Stimulated activated naive B cell treated with anti-CD40 and anti-IgM and Interleukin-4, amounts not matched to agents 10 μg/mL and 1 μg/mL and 100 μg/mL, for 72 hours (primary cell): ENCODE results near the gene CFAP57.

Source experiments
- ATAC-seq, 2 donors: fragments of 150-1000 bp; cut with Tn5 transposase; replicated peaks; 2 replicates each; pipeline ENCODE4 v1.10.0; 2021; ENCODE audit warnings: moderate library complexity in 1 of 2
- DNase-seq: peaks from one replicate; pipeline ENCODE4 v3.0.0; 2021
- H3K27ac Mint-ChIP-seq: one replicate; pipeline ENCODE4 v1.8.0; 2022; ENCODE audit warnings: mild to moderate bottlenecking, mixed read lengths
- H3K27me3 Mint-ChIP-seq, 2 donors: one replicate each; pipeline ENCODE4 v1.8.0; 2022; ENCODE audit warnings: mixed read lengths in 2 of 2
- H3K36me3 Mint-ChIP-seq, 2 donors: one replicate each; pipeline ENCODE4 v1.8.0; 2022; ENCODE audit warnings: mixed read lengths in 2 of 2, mild to moderate bottlenecking in 1 of 2
- H3K4me1 Mint-ChIP-seq, 2 donors: one replicate each; pipeline ENCODE4 v1.8.0; 2022; ENCODE audit warnings: mixed read lengths in 2 of 2, mild to moderate bottlenecking in 1 of 2
- H3K4me3 Mint-ChIP-seq, 2 donors: one replicate each; pipeline ENCODE4 v1.8.0; 2022; ENCODE audit warnings: mild to moderate bottlenecking in 2 of 2, mixed read lengths in 2 of 2, moderate library complexity in 1 of 2
- H3K9me3 Mint-ChIP-seq, 2 donors: one replicate each; pipeline ENCODE4 v1.8.0; 2022; ENCODE audit warnings: mixed read lengths in 2 of 2, mild to moderate bottlenecking in 1 of 2

CFAP57 gene

DNA sequence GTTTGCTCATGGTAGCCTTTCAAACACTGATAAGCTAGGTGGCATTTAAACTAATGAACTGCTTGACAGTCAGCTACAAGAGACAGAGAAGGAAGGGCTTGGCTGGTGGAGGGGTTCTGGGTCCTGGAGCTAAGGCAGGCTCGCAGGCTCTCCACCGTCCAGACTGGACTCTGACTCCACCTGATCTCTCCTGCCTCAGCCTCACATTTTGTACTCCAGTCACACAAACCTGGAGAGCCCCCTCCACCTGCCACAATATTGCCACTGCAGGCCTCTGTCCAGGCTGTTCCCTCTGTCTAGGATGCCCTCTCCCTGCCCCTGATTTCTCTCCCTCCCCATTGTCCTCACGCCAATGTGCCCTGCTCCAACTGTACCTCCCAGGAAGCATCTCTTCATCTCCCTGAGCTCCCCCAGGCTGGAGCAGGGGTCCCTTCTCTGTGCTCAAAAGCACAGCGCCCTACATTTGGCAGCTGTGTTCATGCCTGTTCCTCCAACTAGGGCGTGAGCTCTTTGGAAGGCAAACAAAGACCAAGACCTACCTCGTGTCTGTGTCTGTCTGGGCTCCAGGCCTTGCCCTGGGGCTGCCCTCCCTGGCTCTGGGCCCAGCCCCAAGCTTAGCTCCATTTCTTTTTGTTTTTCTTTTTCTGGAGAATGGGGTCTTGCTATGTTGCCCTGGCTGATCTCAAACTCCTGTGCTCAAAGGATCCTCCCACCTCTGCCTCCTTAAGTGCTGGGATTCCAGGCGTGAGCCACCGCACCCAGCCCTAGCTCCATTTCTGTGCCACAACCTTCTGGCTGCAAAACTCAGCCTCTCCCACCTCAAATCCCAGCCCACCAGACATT, 131.6 kb downstream of the CFAP57 start:
- no peak for ATAC-seq
- Mint-ChIP-seq H3K4me1 (peaks cover 0 to 5% of the 10 kb centered on the region in 2 donors), H3K27me3 (peaks cover 5 to 21% of the 10 kb centered on the region in 2 donors), H3K36me3 (no peaks in the 10 kb centered on the region), H3K27ac (peak overlapping the region; percentile 9), H3K4me3 (no peak overlapping the region), H3K9me3 (no peaks in the 10 kb centered on the region)
- DNase-seq: no peak
